HepG2 (cell line): ENCODE measurements around the gene LANCL2. TPM values are rescaled to one million over a fixed set of nuclear protein-coding genes. Genes with fewer than 3 reads are reported as not detected.

Experiments used
- ATAC-seq: fragments of 200-7000 bp; cut with Tn5 transposase; 3 replicates; pipeline ENCODE4 v1.9.1; 2020; ENCODE audit warnings: mild to moderate bottlenecking, moderate library complexity
- BruUV-seq: library from RNA; stranded (reverse); fragments of 400-500 nt; replicated peaks from 2 replicates; lab custom pipeline; 2021; lab: Mats Ljungman, UMichigan
- CTCF ChIA-PET: fragments of 300-600 bp; formaldehyde crosslinking; extraction: SDS; loops from one replicate; lab custom pipeline; 2021; ENCODE audit warnings: low total read pairs, inconsistent platforms, low intra/inter-chr PET ratio; lab: Yijun Ruan, JAX
- POLR2A ChIA-PET: fragments of 350-600 bp; sonication (Branson Sonifier 250); formaldehyde crosslinking; loops from one replicate; lab custom pipeline; 2020; ENCODE audit warnings: antibody characterized with exemption, inconsistent platforms; lab: Yijun Ruan, JAX
- DNase-seq: peaks from one replicate; pipeline ENCODE4 v3.0.0-alpha.2; 2015; ENCODE audit warnings: low spot score
- FAIRE-seq: peaks from 3 replicates; lab custom pipeline; 2011; peaks lifted over from hg19 to GRCh38; lab: Jason Lieb, UNC
- H2AFZ ChIP-seq: one replicate; pipeline ENCODE4 v1.6.1; 2011; ENCODE audit warnings: low read length, inconsistent platforms
- H3K27ac ChIP-seq: fragments of 300-600 bp; 3 replicates; pipeline ENCODE4 v1.8.0; 2011; ENCODE audit warnings: mixed run types, mild to moderate bottlenecking, mixed read lengths, low read length, inconsistent platforms; ENCODE audit not compliant: insufficient read depth; ENCODE audit errors: extremely low read length
- H3K27me3 ChIP-seq, 2 experiments: fragments of 200-600 bp in 1 of 2; 2 replicates in 1 of 2; 3 replicates in 1 of 2; pipeline versions ENCODE4 v1.6.0 to v1.8.0; 2011; ENCODE audit warnings: low read length in 2 of 2, mild to moderate bottlenecking in 2 of 2, moderate library complexity in 2 of 2, inconsistent platforms in 1 of 2; ENCODE audit not compliant: insufficient read depth in 2 of 2, control insufficient read depth in 1 of 2
- H3K36me3 ChIP-seq, 2 experiments: fragments of 200-600 bp in 1 of 2; replicated peaks in 1 of 2; 2 replicates in 1 of 2; 3 replicates in 1 of 2; pipeline versions ENCODE4 v1.5.1 to v1.8.0; 2011; ENCODE audit warnings: low read length in 2 of 2, inconsistent platforms in 1 of 2; ENCODE audit not compliant: insufficient read depth in 2 of 2, control insufficient read depth in 1 of 2
- H3K4me1 ChIP-seq: 2 replicates; pipeline ENCODE4 v1.5.1; 2012; ENCODE audit warnings: low read length, inconsistent platforms; ENCODE audit not compliant: insufficient read depth
- H3K4me2 ChIP-seq: 2 replicates; pipeline ENCODE4 v1.6.0; 2011; ENCODE audit warnings: low read depth, low read length, inconsistent platforms
- H3K4me3 ChIP-seq, 3 experiments: fragments of 200-600 bp in 1 of 3; sonication (generic), shearing (Covaris generic) in 1 of 3; replicated peaks in 1 of 3; 2 replicates each; pipeline ENCODE4 v1.5.1; 2011 to 2016; ENCODE audit warnings: low read length in 3 of 3, inconsistent platforms in 2 of 3, low read depth in 2 of 3, mild to moderate bottlenecking in 2 of 3, control low read depth in 1 of 3, mixed read lengths in 1 of 3; ENCODE audit not compliant: insufficient read depth in 1 of 3
- H3K79me2 ChIP-seq: one replicate; pipeline ENCODE4 v1.6.1; 2011; ENCODE audit warnings: low read length, inconsistent platforms; ENCODE audit not compliant: insufficient read depth
- H3K9ac ChIP-seq: 2 replicates; pipeline ENCODE4 v1.6.0; 2011; ENCODE audit warnings: mild to moderate bottlenecking, low read depth, low read length, inconsistent platforms; ENCODE audit not compliant: insufficient read depth
- H3K9me3 ChIP-seq: 2 replicates; pipeline ENCODE4 v1.5.1; 2012; ENCODE audit warnings: mild to moderate bottlenecking, low read length
- H4K20me1 ChIP-seq: 2 replicates; pipeline ENCODE4 v1.6.0; 2011; ENCODE audit warnings: inconsistent platforms, mild to moderate bottlenecking, low read length, moderate library complexity; ENCODE audit not compliant: insufficient read depth
- CTCF ChIP-seq: sonication (generic); formaldehyde crosslinking; IDR thresholded peaks from 2 replicates; pipeline ENCODE4 v1.5.0; 2020; ENCODE audit warnings: mild to moderate bottlenecking, missing genetic modification reagents, moderate library complexity
- FOXA1 ChIP-seq, 2 experiments: fragments of 450-650 bp in 1 of 2; sonication (generic) in 1 of 2; formaldehyde crosslinking in 1 of 2; IDR thresholded peaks; 2 replicates each; pipeline versions ENCODE4 v1.4.0 to v1.6.1; 2016 to 2020; ENCODE audit warnings: missing genetic modification reagents in 1 of 2
- GTF2F1 ChIP-seq: fragments of 150-350 bp; IDR thresholded peaks from 2 replicates; pipeline ENCODE4 v1.6.1; 2014; ENCODE audit warnings: low read length
- HOXA3 ChIP-seq: sonication (generic); formaldehyde crosslinking; IDR thresholded peaks from 2 replicates; pipeline ENCODE4 v1.5.0; 2020; ENCODE audit warnings: missing genetic modification reagents
- ISL2 ChIP-seq: sonication (generic); formaldehyde crosslinking; IDR thresholded peaks from 2 replicates; pipeline ENCODE4 v1.5.0; 2020; ENCODE audit warnings: missing genetic modification reagents
- MAF1 ChIP-seq: sonication (generic); formaldehyde crosslinking; IDR thresholded peaks from 2 replicates; pipeline ENCODE4 v1.5.0; 2020; ENCODE audit warnings: missing genetic modification reagents, borderline replicate concordance
- MTA1 ChIP-seq: sonication (generic); formaldehyde crosslinking; IDR thresholded peaks from 2 replicates; pipeline ENCODE4 v1.4.0; 2020; ENCODE audit warnings: missing genetic modification reagents, mild to moderate bottlenecking, borderline replicate concordance
- RAD21 ChIP-seq: fragments of 450-650 bp; formaldehyde crosslinking; IDR thresholded peaks from 2 replicates; pipeline ENCODE4 v1.5.0; 2020; ENCODE audit warnings: mild to moderate bottlenecking
- SOX5 ChIP-seq: IDR thresholded peaks from 2 replicates; pipeline ENCODE4 v1.6.1; 2016; ENCODE audit warnings: borderline replicate concordance
- ZNF224 ChIP-seq: sonication (generic); formaldehyde crosslinking; IDR thresholded peaks from 2 replicates; pipeline ENCODE4 v1.5.0; 2020; ENCODE audit warnings: mild to moderate bottlenecking, missing genetic modification reagents
- ZNF230 ChIP-seq: sonication (generic); formaldehyde crosslinking; IDR thresholded peaks from 2 replicates; pipeline ENCODE4 v1.4.0; 2020; ENCODE audit warnings: mild to moderate bottlenecking, missing genetic modification reagents
- ZNF652 ChIP-seq: IDR thresholded peaks from 2 replicates; pipeline ENCODE4 v1.6.1; 2016; ENCODE audit warnings: low read depth, borderline replicate concordance
- WGBS: methylation state at CpG from one replicate; pipeline ENCODE4 v1.1.6; 2017; ENCODE audit warnings: low lambda C conversion rate; 5-methylcytosine and 5-hydroxymethylcytosine counted together
- in situ Hi-C: cut with HindIII; loops from 2 replicates; pipeline ENCODE4 v1.10.0; 2017; ENCODE audit warnings: low pct_unique_long_range_greater_than_20kb; ENCODE audit not compliant: extremely low pct_ligation_motif_present
- intact Hi-C: fragments of 100-400 bp; cut with micrococcal nuclease; formaldehyde crosslinking; loops from one replicate; pipeline ENCODE4 v1.10.0; 2022; ENCODE audit not compliant: unreplicated experiment
- polyA plus RNA-seq, 8 experiments: library from polyadenylated mRNA; depleted of rRNA in 3 of 8; stranded (reverse) in 7 of 8; unstranded in 1 of 8; fragments of >200 nt; fragmentation: Illumina TruSeq in 4 of 8; extraction: Trizol in 4 of 8; gene quantifications; 2 replicates each; pipeline versions ENCODE4 v1.2.1 to v1.2.3, GENCODE V29; 2011 to 2016; ENCODE audit warnings: low read depth in 4 of 8, missing spikeins in 1 of 8, mixed read lengths in 1 of 8; ENCODE audit not compliant: insufficient read depth in 1 of 8
- total RNA-seq, 5 experiments: library from RNA; depleted of rRNA; stranded (reverse); fragments of >200 nt; fragmentation: Illumina TruSeq; extraction: Trizol; gene quantifications; 2 replicates each; pipeline ENCODE4 v1.2.3, GENCODE V29; 2016; ENCODE audit warnings: low read depth in 1 of 5
- TF ChIP-seq, protein P1 (sequence below): sonication (generic); IDR thresholded peaks from 2 replicates; pipeline ENCODE4 v1.6.1; 2016; ENCODE audit warnings: low read depth, borderline replicate concordance
- TF ChIP-seq, protein P2 (sequence below): IDR thresholded peaks from 2 replicates; pipeline ENCODE4 v1.6.1; 2016

Gene LANCL2
- total and polyA plus RNA-seq, 2 of the 13 experiments (the other 11 are each of a cell fraction or from before 2014, with no cell fraction given) = 10.0 to 13.8 TPM

- no peak for TF ChIP-seq GTF2F1
- TF ChIP-seq ISL2 (CRISPR knock-in tag) = no peak
- TF ChIP-seq SOX5 = no peak
- TF ChIP-seq MAF1 (CRISPR knock-in tag) = no peak
- TF ChIP-seq ZNF230 = no peak
- TF ChIP-seq HOXA3 = no peak
- Histone ChIP-seq H3K79me2 (no peaks in the 10 kb centered on the region), H3K4me2 (no peak overlapping the region), H3K27me3 (no peaks in the 10 kb centered on the region), H3K4me3 (no peak overlapping the region), H3K27ac (no peak overlapping the region), H3K9ac (no peak overlapping the region), H4K20me1 (no peaks in the 10 kb centered on the region), H3K9me3 (no peaks in the 10 kb centered on the region), H3K4me1 (peaks cover 6% of the 10 kb centered on the region; the same call in 1 of the 2 replicates), H3K36me3 (peaks cover 3 to 4% of the 10 kb centered on the region in 2 experiments; a peak in 3 of 5 replicates), H2AFZ (no peak overlapping the region)
- FAIRE-seq = no peak
- ChIA-PET CTCF (interaction anchor here (1.3 kb wide), 2 partner anchors 153 to 165 kb away, joined by 3 read pairs; no protein-coding TSS in a partner anchor), POLR2A (no interaction called here)
- intact Hi-C loops (no loop called here), in situ Hi-C loops (loop anchor here (10.0 kb wide), 1 partner anchor 162 kb away; no protein-coding TSS in a partner anchor)
- 92% methylated on average over 3 of the region's 3 CpGs for WGBS
- BruUV-seq = no TSS peak
- no peak for DNase-seq
- no peak for ATAC-seq
These were observed 67.4 kb downstream of the LANCL2 start for GRCh38 chr7:55432506-55432905.

GRCh38 chr7:55432939-55433784, 68.0 kb downstream of the LANCL2 start:
- Histone ChIP-seq H3K27me3 (no peaks in the 10 kb centered on the region), H3K9ac (no peak overlapping the region), H3K4me3 (no peak overlapping the region), H2AFZ (no peak overlapping the region), H3K36me3 (peaks cover 2 to 3% of the 10 kb centered on the region in 2 experiments; a peak in 3 of 5 replicates), H3K4me1 (peaks cover 6% of the 10 kb centered on the region; the same call in 1 of the 2 replicates), H3K4me2 (no peak overlapping the region), H4K20me1 (no peaks in the 10 kb centered on the region), H3K27ac (no peak overlapping the region), H3K79me2 (no peaks in the 10 kb centered on the region), H3K9me3 (no peaks in the 10 kb centered on the region)
- peak; percentile 50 for DNase-seq
- WGBS = 75% methylated on average over 10 of the region's 13 CpGs
- ChIA-PET POLR2A (no interaction called here), CTCF (interaction anchor here (1.3 kb wide), 2 partner anchors 153 to 165 kb away, joined by 3 read pairs; no protein-coding TSS in a partner anchor)
- peak; percentile 84 for ATAC-seq
- no TSS peak for BruUV-seq
- in situ Hi-C loops (loop anchor here (10.0 kb wide), 1 partner anchor 162 kb away; no protein-coding TSS in a partner anchor), intact Hi-C loops (no loop called here)
- peak; percentile 64 for FAIRE-seq
- no peak for TF ChIP-seq MTA1
- TF ChIP-seq, protein P1, sequence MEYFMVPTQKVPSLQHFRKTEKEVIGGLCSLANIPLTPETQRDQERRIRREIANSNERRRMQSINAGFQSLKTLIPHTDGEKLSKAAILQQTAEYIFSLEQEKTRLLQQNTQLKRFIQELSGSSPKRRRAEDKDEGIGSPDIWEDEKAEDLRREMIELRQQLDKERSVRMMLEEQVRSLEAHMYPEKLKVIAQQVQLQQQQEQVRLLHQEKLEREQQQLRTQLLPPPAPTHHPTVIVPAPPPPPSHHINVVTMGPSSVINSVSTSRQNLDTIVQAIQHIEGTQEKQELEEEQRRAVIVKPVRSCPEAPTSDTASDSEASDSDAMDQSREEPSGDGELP = no peak
- TF ChIP-seq ZNF652 = peak; percentile 97
- TF ChIP-seq FOXA1 (IDR thresholded peaks at IDR 0.05) = no peak
- 0 out of 2 replicates have a peak, but pooled peaks have one; percentile 18 for TF ChIP-seq FOXA1 (CRISPR knock-in tag; IDR thresholded peaks at IDR 0.05)
- TF ChIP-seq CTCF = peak; percentile 56
- TF ChIP-seq RAD21 = peak; percentile 54
- TF ChIP-seq ZNF224 (CRISPR knock-in tag) = no peak
- TF ChIP-seq, protein P2, sequence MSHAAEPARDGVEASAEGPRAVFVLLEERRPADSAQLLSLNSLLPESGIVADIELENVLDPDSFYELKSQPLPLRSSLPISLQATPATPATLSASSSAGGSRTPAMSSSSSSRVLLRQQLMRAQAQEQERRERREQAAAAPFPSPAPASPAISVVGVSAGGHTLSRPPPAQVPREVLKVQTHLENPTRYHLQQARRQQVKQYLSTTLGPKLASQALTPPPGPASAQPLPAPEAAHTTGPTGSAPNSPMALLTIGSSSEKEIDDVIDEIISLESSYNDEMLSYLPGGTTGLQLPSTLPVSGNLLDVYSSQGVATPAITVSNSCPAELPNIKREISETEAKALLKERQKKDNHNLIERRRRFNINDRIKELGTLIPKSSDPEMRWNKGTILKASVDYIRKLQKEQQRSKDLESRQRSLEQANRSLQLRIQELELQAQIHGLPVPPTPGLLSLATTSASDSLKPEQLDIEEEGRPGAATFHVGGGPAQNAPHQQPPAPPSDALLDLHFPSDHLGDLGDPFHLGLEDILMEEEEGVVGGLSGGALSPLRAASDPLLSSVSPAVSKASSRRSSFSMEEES (CRISPR knock-in tag) = peak; percentile 30; the same call in 1 of the 2 replicates
